ENCODE measurements around the gene UBE2E1.
A peak's percentile ranks its signal among the peaks of the same experiment; 100 is the strongest.
"Not testable (repeated sequence)": the region's sequence is repeated elsewhere in the genome, so short reads cannot be mapped to it uniquely, and the experiment has no call there.

Gene UBE2E1

GRCh38 chr3:23913182-23913581 lies 107.4 kb downstream of the UBE2E1 start:
- no peak overlapping the region for H3K4me3 ChIP-seq (ENCODE audit: low read depth, low read length)
- no peak for TF ChIP-seq CTCF (IDR thresholded peaks at IDR 0.05; ENCODE audit: insufficient read depth, low read depth, low read length, missing control alignments)
- DNase-seq (ENCODE audit: low read depth) = no peak

- DNase-seq (ENCODE audit: low read depth) = peak; percentile 37
- no peak for TF ChIP-seq CTCF (IDR thresholded peaks at IDR 0.05; ENCODE audit: insufficient read depth, low read depth, low read length, missing control alignments)
- peak overlapping the region; percentile 7; the same call in 1 of the 2 replicates for H3K4me3 ChIP-seq (ENCODE audit: low read depth, low read length)
Measured at GRCh38 chr3:23913873-23914743, 108.4 kb downstream of the UBE2E1 start.

GRCh38 chr3:23915537-23916108 lies 109.9 kb downstream of the UBE2E1 start:
- peak overlapping the region; percentile 75 for H3K4me3 ChIP-seq (ENCODE audit: low read depth, low read length)
- no peak for DNase-seq (ENCODE audit: low read depth)
- no peak for TF ChIP-seq CTCF (IDR thresholded peaks at IDR 0.05; ENCODE audit: insufficient read depth, low read depth, low read length, missing control alignments)

GRCh38 chr3:23916152-23916885 lies 110.6 kb downstream of the UBE2E1 start:
- peak overlapping the region; percentile 75 for H3K4me3 ChIP-seq (ENCODE audit: low read depth, low read length)
- no peak for DNase-seq (ENCODE audit: low read depth)
- TF ChIP-seq CTCF (IDR thresholded peaks at IDR 0.05; ENCODE audit: insufficient read depth, low read depth, low read length, missing control alignments) = no peak

GRCh38 chr3:23916886-23917678 lies 111.3 kb downstream of the UBE2E1 start, which contains the start of the genes NKIRAS1 and RPL15:
Gene NKIRAS1 (minus strand): TSS chr3:23916990. CDS start chr3:23910904, 6,086 bp downstream.
Gene RPL15 (plus strand): TSS chr3:23917132. CDS start chr3:23917860, 728 bp downstream.
- peak; percentile 18 for TF ChIP-seq CTCF (IDR thresholded peaks at IDR 0.05; ENCODE audit: insufficient read depth, low read depth, low read length, missing control alignments)
- DNase-seq (ENCODE audit: low read depth) = peak; percentile 99
- peak within 1 kb of the TSS; percentile 75 for H3K4me3 ChIP-seq (ENCODE audit: low read depth, low read length)

GRCh38 chr3:23917679-23918303 lies 112.0 kb downstream of the UBE2E1 start:
- not testable (repeated sequence) for DNase-seq (ENCODE audit: low read depth)

GRCh38 chr3:23918331-23918730 lies 112.6 kb downstream of the UBE2E1 start:
- not testable (repeated sequence) for DNase-seq (ENCODE audit: low read depth)
- H3K4me3 ChIP-seq (ENCODE audit: low read depth, low read length) = peak overlapping the region; percentile 75

More at GRCh38 chr3:23917679-23918303, 112.0 kb downstream of the UBE2E1 start:
- H3K4me3 ChIP-seq (ENCODE audit: low read depth, low read length) = peak overlapping the region; percentile 75
